Fibroblast of lung (primary cell): Measurements from ENCODE around the gene RPGRIP1.

Source experiments
- CTCF ChIP-seq, 2 donors: IDR thresholded peaks in 1 of 2; conservative IDR thresholded peaks in 1 of 2; 1 replicate in 1 of 2; 2 replicates in 1 of 2; pipeline ENCODE4 v1.5.1; 2011 to 2012; ENCODE audit warnings: low read length in 2 of 2, control low read depth in 1 of 2, inconsistent platforms in 1 of 2, low read depth in 1 of 2, mild to moderate bottlenecking in 1 of 2
- EZH2 ChIP-seq: IDR thresholded peaks from 2 replicates; pipeline ENCODE4 v1.5.1; 2012; ENCODE audit warnings: low read length, control low read depth, mild to moderate bottlenecking; ENCODE audit errors: missing control alignments

DNA sequence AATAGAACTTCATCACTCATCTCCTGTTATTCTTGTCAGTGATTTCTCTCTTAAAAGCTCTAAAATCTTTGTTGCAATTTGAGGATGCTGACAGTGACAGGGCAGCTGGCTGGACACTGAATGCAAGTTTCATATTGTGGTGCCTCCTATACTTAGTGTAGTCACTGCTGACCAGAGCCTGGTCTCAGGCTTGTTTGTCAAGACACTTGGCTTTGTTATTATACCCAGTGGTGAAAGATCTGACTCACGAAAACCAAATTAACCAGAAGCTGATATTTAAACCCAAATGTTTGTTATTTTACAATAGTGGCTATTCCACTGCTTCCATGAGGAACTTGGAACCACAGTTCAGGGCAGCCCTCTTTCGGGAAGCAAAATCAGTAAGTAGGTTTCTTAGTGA is 42.8 kb downstream of the RPGRIP1 start:
- TF ChIP-seq EZH2 (no peak), CTCF (conservative IDR thresholded peaks at IDR 0.05 in 1 of 2, IDR thresholded peaks at IDR 0.05 in 1 of 2; ENCODE audit: low read depth in 1 of 2, low read length in 2 of 2) (no peak)
